HAP-1 (cell line): ENCODE measurements around the gene TIAM2.

Experiments
- DNase-seq, 2 experiments: peaks; one replicate each; pipeline ENCODE4 v3.0.0-alpha.2; 2016 to 2020; ENCODE audit warnings: low spot score in 2 of 2
- H3K27me3 ChIP-seq: fragments of 250-450 bp; sonication (Bioruptor Pico); 2 replicates; pipeline ENCODE4 v1.5.1; 2020; ENCODE audit warnings: low read depth, mild to moderate bottlenecking, moderate library complexity
- H3K36me3 ChIP-seq: fragments of 250-450 bp; sonication (Bioruptor Pico); replicated peaks from 2 replicates; pipeline ENCODE4 v1.5.1; 2020; ENCODE audit warnings: mild to moderate bottlenecking
- H3K4me1 ChIP-seq: fragments of 250-450 bp; sonication (Bioruptor Pico); 2 replicates; pipeline ENCODE4 v1.5.1; 2020; ENCODE audit warnings: mild to moderate bottlenecking
- H3K4me3 ChIP-seq: fragments of 250-450 bp; sonication (Bioruptor Pico); 2 replicates; pipeline ENCODE4 v1.5.1; 2020; ENCODE audit warnings: mild to moderate bottlenecking, moderate library complexity
- H3K9me3 ChIP-seq: fragments of 250-450 bp; sonication (Bioruptor Pico); 2 replicates; pipeline ENCODE4 v1.5.1; 2020; ENCODE audit warnings: mild to moderate bottlenecking, moderate library complexity
- in situ Hi-C: fragments of 300-500 bp; cut with MboI; formaldehyde crosslinking; loops from 3 replicates; pipeline ENCODE4 v1.14.3; 2020; ENCODE audit warnings: low sequenced_read_pairs, inconsistent platforms, mixed read lengths

The TIAM2 gene

GRCh38 chr6:155155787-155156447, 160.8 kb downstream of the TIAM2 start:
- H3K4me1 ChIP-seq: peaks cover 14% of the 10 kb centered on the region

GRCh38 chr6:155157101-155157500, 162.0 kb downstream of the TIAM2 start:
- Histone ChIP-seq H3K36me3 (no peaks in the 10 kb centered on the region), H3K4me3 (no peak overlapping the region), H3K27me3 (no peaks in the 10 kb centered on the region), H3K9me3 (no peaks in the 10 kb centered on the region), H3K4me1 (peaks cover 14% of the 10 kb centered on the region)
- in situ Hi-C loops: no loop called here
- DNase-seq: no peak

More at GRCh38 chr6:155155787-155156447, 160.8 kb downstream of the TIAM2 start:
- Histone ChIP-seq H3K27me3 (no peaks in the 10 kb centered on the region), H3K4me3 (no peak overlapping the region), H3K36me3 (no peaks in the 10 kb centered on the region), H3K9me3 (no peaks in the 10 kb centered on the region)
- DNase-seq: no peak
- in situ Hi-C loops: no loop called here

GRCh38 chr6:155158030-155158843, 163.1 kb downstream of the TIAM2 start:
- DNase-seq: no peak

GRCh38 chr6:155162682-155163081, 167.6 kb downstream of the TIAM2 start:
- DNase-seq: no peak
- H3K4me3 ChIP-seq: no peak overlapping the region
- H3K36me3 ChIP-seq: no peaks in the 10 kb centered on the region
- no peaks in the 10 kb centered on the region for H3K9me3 ChIP-seq
- in situ Hi-C loops: no loop called here
- no peaks in the 10 kb centered on the region; the same call in 1 of the 2 replicates for H3K4me1 ChIP-seq
- H3K27me3 ChIP-seq: no peaks in the 10 kb centered on the region

More at GRCh38 chr6:155158030-155158843, 163.1 kb downstream of the TIAM2 start:
- in situ Hi-C loops: no loop called here
- Histone ChIP-seq H3K4me1 (peaks cover 14% of the 10 kb centered on the region), H3K27me3 (no peaks in the 10 kb centered on the region), H3K4me3 (no peak overlapping the region), H3K9me3 (no peaks in the 10 kb centered on the region), H3K36me3 (no peaks in the 10 kb centered on the region)

GRCh38 chr6:155163601-155164000, 168.5 kb downstream of the TIAM2 start:
- no peaks in the 10 kb centered on the region for H3K9me3 ChIP-seq
- DNase-seq: no peak
- no peaks in the 10 kb centered on the region for H3K27me3 ChIP-seq
- H3K36me3 ChIP-seq: no peaks in the 10 kb centered on the region
- H3K4me1 ChIP-seq: no peaks in the 10 kb centered on the region; the same call in 1 of the 2 replicates
- in situ Hi-C loops: no loop called here
- no peak overlapping the region for H3K4me3 ChIP-seq

GRCh38 chr6:155165029-155165710, 170.1 kb downstream of the TIAM2 start:
- no peak overlapping the region for H3K4me3 ChIP-seq
- no peaks in the 10 kb centered on the region for H3K27me3 ChIP-seq
- DNase-seq: no peak
- H3K9me3 ChIP-seq: no peaks in the 10 kb centered on the region
- H3K36me3 ChIP-seq: no peaks in the 10 kb centered on the region
- H3K4me1 ChIP-seq: no peaks in the 10 kb centered on the region
- in situ Hi-C loops: no loop called here

- Histone ChIP-seq H3K27me3 (no peaks in the 10 kb centered on the region), H3K4me3 (no peak overlapping the region), H3K9me3 (no peaks in the 10 kb centered on the region), H3K36me3 (no peaks in the 10 kb centered on the region), H3K4me1 (peaks cover 28% of the 10 kb centered on the region)
- DNase-seq: no peak
- in situ Hi-C loops: no loop called here
Measured at GRCh38 chr6:155170519-155170918, 175.4 kb downstream of the TIAM2 start.

GRCh38 chr6:155171109-155171746, 176.1 kb downstream of the TIAM2 start:
- Histone ChIP-seq H3K4me3 (no peak overlapping the region), H3K27me3 (no peaks in the 10 kb centered on the region), H3K4me1 (peaks cover 33% of the 10 kb centered on the region), H3K9me3 (no peaks in the 10 kb centered on the region), H3K36me3 (no peaks in the 10 kb centered on the region)
- peak; percentile 60 to 70 for DNase-seq
- in situ Hi-C loops: no loop called here

GRCh38 chr6:155171747-155172449, 176.8 kb downstream of the TIAM2 start:
- in situ Hi-C loops: no loop called here
- Histone ChIP-seq H3K4me3 (no peak overlapping the region), H3K9me3 (no peaks in the 10 kb centered on the region), H3K36me3 (no peaks in the 10 kb centered on the region), H3K4me1 (peaks cover 33% of the 10 kb centered on the region), H3K27me3 (no peaks in the 10 kb centered on the region)
- DNase-seq: no peak

- Histone ChIP-seq H3K9me3 (no peaks in the 10 kb centered on the region), H3K27me3 (no peaks in the 10 kb centered on the region), H3K36me3 (no peaks in the 10 kb centered on the region), H3K4me1 (peaks cover 33% of the 10 kb centered on the region), H3K4me3 (no peak overlapping the region)
- in situ Hi-C loops: no loop called here
- DNase-seq: no peak
Measured at GRCh38 chr6:155173488-155173887, 178.4 kb downstream of the TIAM2 start.

GRCh38 chr6:155174576-155175211, 179.6 kb downstream of the TIAM2 start:
- in situ Hi-C loops: loop anchor here (5.0 kb wide), 1 partner anchor 252 kb away; no protein-coding TSS in a partner anchor
- Histone ChIP-seq H3K4me3 (no peak overlapping the region), H3K9me3 (no peaks in the 10 kb centered on the region), H3K4me1 (peaks cover 33% of the 10 kb centered on the region), H3K36me3 (no peaks in the 10 kb centered on the region), H3K27me3 (no peaks in the 10 kb centered on the region)
- DNase-seq: peak; percentile 84 to 90

- H3K9me3 ChIP-seq: no peaks in the 10 kb centered on the region
- H3K4me1 ChIP-seq: peaks cover 15% of the 10 kb centered on the region
- no peaks in the 10 kb centered on the region for H3K36me3 ChIP-seq
- no peak overlapping the region for H3K4me3 ChIP-seq
- in situ Hi-C loops: loop anchor here (5.0 kb wide), 1 partner anchor 255 kb away; no protein-coding TSS in a partner anchor
- H3K27me3 ChIP-seq: no peaks in the 10 kb centered on the region
- peak; percentile 71 to 77 for DNase-seq
Measured at GRCh38 chr6:155177363-155177961, 182.3 kb downstream of the TIAM2 start.
